Upper lobe of left lung (tissue), 6 donors: ENCODE measurements around the gene TBL1XR1. TPM values are rescaled to one million over a fixed set of nuclear protein-coding genes. Genes with fewer than 3 reads are reported as not detected.
"Not testable (repeated sequence)": the region's sequence is repeated elsewhere in the genome, so short reads cannot be mapped to it uniquely, and the experiment has no call there.

ENCODE experiments used
- ATAC-seq, 2 donors: fragments of 200-7000 bp; cut with Tn5 transposase; one replicate each; pipeline ENCODE4 v1.9.1; 2022; ENCODE audit warnings: mild to moderate bottlenecking in 2 of 2, moderate library complexity in 2 of 2; ENCODE audit not compliant: low FRiP score in 2 of 2
- DNase-seq, 2 donors: peaks; one replicate each; pipeline ENCODE4 v3.0.0-alpha.2; 2019 to 2020
- H3K27ac ChIP-seq, 4 donors: fragments of 200-600 bp; sonication (generic); one replicate each; pipeline ENCODE4 v1.5.1; 2016 to 2019
- H3K27me3 ChIP-seq, 4 donors: fragments of 200-600 bp; sonication (generic); one replicate each; pipeline ENCODE4 v1.5.1; 2017 to 2019
- H3K36me3 ChIP-seq, 4 donors: fragments of 200-600 bp; sonication (generic); one replicate each; pipeline ENCODE4 v1.5.1; 2016 to 2019
- H3K4me1 ChIP-seq, 4 donors: fragments of 200-600 bp; sonication (generic); one replicate each; pipeline ENCODE4 v1.5.1; 2018 to 2019
- H3K4me3 ChIP-seq, 4 donors: fragments of 200-600 bp; sonication (generic); one replicate each; pipeline ENCODE4 v1.5.1; 2017 to 2019; ENCODE audit warnings: mild to moderate bottlenecking in 2 of 4, moderate library complexity in 1 of 4
- H3K9me3 ChIP-seq, 4 donors: fragments of 200-600 bp; sonication (generic); one replicate each; pipeline ENCODE4 v1.5.1; 2018 to 2019
- EP300 ChIP-seq, 4 donors: sonication (generic); formaldehyde crosslinking; IDR thresholded peaks; one replicate each; pipeline ENCODE4 v1.5.1; 2017; ENCODE audit warnings: antibody characterized with exemption in 4 of 4, control low read depth in 2 of 4
- POLR2A ChIP-seq, 4 donors: fragments of 450-650 bp; IDR thresholded peaks; one replicate each; pipeline ENCODE4 v1.5.1; 2016 to 2017; ENCODE audit warnings: antibody characterized with exemption in 4 of 4, mild to moderate bottlenecking in 2 of 4
- POLR2AphosphoS5 ChIP-seq, 2 donors: sonication (generic); formaldehyde crosslinking; IDR thresholded peaks; one replicate each; pipeline ENCODE4 v1.5.1; 2017; ENCODE audit warnings: antibody characterized with exemption in 2 of 2
- WGBS, 2 donors: methylation state at CpG; one replicate each; pipeline ENCODE4 v1.1.5; 2017 to 2018; 5-methylcytosine and 5-hydroxymethylcytosine counted together
- total RNA-seq, 6 donors: library from RNA; depleted of rRNA in 4 of 6; stranded (reverse); fragments of >200 nt in 4 of 6; gene quantifications; one replicate each; pipeline versions ENCODE4 v1.1.0 to v1.2.1, GENCODE V29; 2016 to 2021
- TF ChIP-seq, protein P1 (sequence below), 6 experiments: fragments of 450-650 bp in 4 of 6; fragments of 200-600 bp in 2 of 6; sonication (generic) in 2 of 6; IDR thresholded peaks; one replicate each; pipeline ENCODE4 v1.5.1; 2016 to 2019; ENCODE audit warnings: antibody characterized with exemption in 6 of 6
- donor health status: DM: no; HTN: no; CAD: no; lungs with moderate emphysema.
- donor health status: DM: no; HTN: yes; CAD: no; lungs with severe emphysema.

Gene TBL1XR1
- total RNA-seq, 6 donors from 2014 or later: 46.1 to 156 (median 86.6) TPM

GRCh38 chr3:177013681-177014280 lies 183.5 kb downstream of the TBL1XR1 start:
- H3K27me3 ChIP-seq: no peaks in the 10 kb centered on the region
- no peaks in the 10 kb centered on the region for H3K9me3 ChIP-seq
- H3K27ac ChIP-seq: no peak overlapping the region
- H3K4me3 ChIP-seq: no peak overlapping the region
- peaks cover 0 to 7% (median 0%) of the 10 kb centered on the region in 4 donors for H3K36me3 ChIP-seq
- TF ChIP-seq, protein P1, sequence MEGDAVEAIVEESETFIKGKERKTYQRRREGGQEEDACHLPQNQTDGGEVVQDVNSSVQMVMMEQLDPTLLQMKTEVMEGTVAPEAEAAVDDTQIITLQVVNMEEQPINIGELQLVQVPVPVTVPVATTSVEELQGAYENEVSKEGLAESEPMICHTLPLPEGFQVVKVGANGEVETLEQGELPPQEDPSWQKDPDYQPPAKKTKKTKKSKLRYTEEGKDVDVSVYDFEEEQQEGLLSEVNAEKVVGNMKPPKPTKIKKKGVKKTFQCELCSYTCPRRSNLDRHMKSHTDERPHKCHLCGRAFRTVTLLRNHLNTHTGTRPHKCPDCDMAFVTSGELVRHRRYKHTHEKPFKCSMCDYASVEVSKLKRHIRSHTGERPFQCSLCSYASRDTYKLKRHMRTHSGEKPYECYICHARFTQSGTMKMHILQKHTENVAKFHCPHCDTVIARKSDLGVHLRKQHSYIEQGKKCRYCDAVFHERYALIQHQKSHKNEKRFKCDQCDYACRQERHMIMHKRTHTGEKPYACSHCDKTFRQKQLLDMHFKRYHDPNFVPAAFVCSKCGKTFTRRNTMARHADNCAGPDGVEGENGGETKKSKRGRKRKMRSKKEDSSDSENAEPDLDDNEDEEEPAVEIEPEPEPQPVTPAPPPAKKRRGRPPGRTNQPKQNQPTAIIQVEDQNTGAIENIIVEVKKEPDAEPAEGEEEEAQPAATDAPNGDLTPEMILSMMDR (IDR thresholded peaks at IDR 0.05): no peak
- TF ChIP-seq POLR2A (IDR thresholded peaks at IDR 0.05): no peak
- no peak for TF ChIP-seq POLR2AphosphoS5 (IDR thresholded peaks at IDR 0.05)
- no peak for TF ChIP-seq EP300 (IDR thresholded peaks at IDR 0.05)
- ATAC-seq: no peak
- DNase-seq: no peak
- WGBS, 2 donors: 80 to 87% methylated on average over 8 of the region's 8 CpGs
- H3K4me1 ChIP-seq: no peaks in the 10 kb centered on the region

GRCh38 chr3:177005718-177006405 lies 191.4 kb downstream of the TBL1XR1 start:
- DNase-seq (no peak), ATAC-seq (no peak)
- Histone ChIP-seq H3K4me3 (no peak overlapping the region), H3K9me3 (peaks cover 4 to 14% (median 11%) of the 10 kb centered on the region in 4 donors), H3K27me3 (no peaks in the 10 kb centered on the region), H3K27ac (no peak overlapping the region), H3K4me1 (no peaks in the 10 kb centered on the region), H3K36me3 (no peaks in the 10 kb centered on the region)
- TF ChIP-seq, protein P1 (IDR thresholded peaks at IDR 0.05): no peak
- TF ChIP-seq POLR2A (IDR thresholded peaks at IDR 0.05) (no peak), EP300 (IDR thresholded peaks at IDR 0.05) (no peak), POLR2AphosphoS5 (IDR thresholded peaks at IDR 0.05) (no peak)

DNA sequence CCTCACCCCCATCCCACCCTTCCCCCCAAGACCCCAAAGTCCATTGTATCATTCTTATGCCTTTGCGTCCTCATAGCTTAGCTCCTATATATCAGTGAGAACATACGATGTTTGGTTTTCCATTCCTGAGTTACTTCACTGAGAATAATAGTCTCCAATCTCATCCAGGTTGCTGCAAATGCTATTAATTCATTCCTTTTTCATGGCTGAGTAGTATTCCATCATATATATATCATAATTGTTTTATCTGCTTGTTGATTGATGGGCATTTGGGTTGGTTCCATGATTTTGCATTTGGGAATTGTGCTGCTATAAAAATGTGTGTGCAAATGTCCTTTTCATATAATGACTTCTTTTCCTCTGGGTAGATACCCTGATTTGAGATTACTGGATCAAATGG lies 197.1 kb downstream of the TBL1XR1 start:
- not testable (repeated sequence) for H3K9me3 ChIP-seq, DNase-seq, H3K27me3 ChIP-seq, H3K36me3 ChIP-seq, H3K27ac ChIP-seq, H3K4me3 ChIP-seq, H3K4me1 ChIP-seq, ATAC-seq
- WGBS, 2 donors: 67 to 97% methylated on average over 2 of the region's 2 CpGs

GRCh38 chr3:176995946-176996345 lies 201.3 kb downstream of the TBL1XR1 start:
- Histone ChIP-seq H3K4me1 (no peaks in the 10 kb centered on the region), H3K36me3 (no peaks in the 10 kb centered on the region), H3K4me3 (no peak overlapping the region), H3K27ac (no peak overlapping the region), H3K9me3 (no peaks in the 10 kb centered on the region), H3K27me3 (no peaks in the 10 kb centered on the region)
- no peak for ATAC-seq
- no peak for DNase-seq
- 79 to 84% methylated on average over 2 of the region's 2 CpGs for WGBS, 2 donors
- TF ChIP-seq, protein P1 (IDR thresholded peaks at IDR 0.05): no peak
- TF ChIP-seq POLR2A (IDR thresholded peaks at IDR 0.05) (no peak), POLR2AphosphoS5 (IDR thresholded peaks at IDR 0.05) (no peak), EP300 (IDR thresholded peaks at IDR 0.05) (no peak)

DNA sequence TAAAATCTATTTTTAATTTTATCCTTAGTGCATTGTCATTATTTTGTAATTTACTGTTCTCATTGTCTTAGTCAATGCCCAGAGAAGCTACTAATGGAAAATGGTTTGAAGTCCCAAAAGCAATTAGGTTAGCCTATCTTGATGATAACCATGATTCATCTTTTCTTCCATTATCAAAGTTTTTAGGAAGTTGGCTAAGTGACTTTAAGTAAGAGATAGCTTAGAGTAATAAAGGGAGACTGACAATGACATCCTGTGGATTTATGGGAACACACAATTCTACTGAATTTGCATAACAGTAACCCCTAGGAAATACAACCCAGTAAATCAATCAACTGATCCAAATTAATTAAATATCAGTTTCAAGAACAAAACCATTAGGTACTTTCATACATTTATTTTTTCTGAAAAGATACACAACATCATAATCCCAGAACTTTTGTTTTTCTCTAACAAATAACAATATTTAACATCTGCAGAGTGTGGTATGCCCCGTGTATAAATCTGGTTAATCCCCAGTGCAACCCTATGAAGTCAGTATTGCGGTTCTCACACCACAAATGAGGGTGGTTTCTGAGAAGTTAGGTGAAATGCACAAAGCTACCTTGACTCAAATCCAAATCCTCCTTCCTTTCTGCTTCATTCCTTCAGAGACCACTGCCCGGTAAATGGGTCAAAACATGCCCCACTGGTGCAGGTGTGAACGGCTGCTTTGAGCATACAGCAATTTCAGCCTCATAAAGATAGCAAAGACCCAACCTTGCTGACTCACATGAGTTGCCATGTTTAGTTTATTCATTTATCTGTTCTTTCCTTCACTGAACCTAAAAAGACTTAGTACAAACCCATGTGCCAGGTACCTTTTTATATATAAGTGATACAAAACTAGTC lies 202.1 kb downstream of the TBL1XR1 start:
- Histone ChIP-seq H3K9me3 (no peaks in the 10 kb centered on the region), H3K36me3 (no peaks in the 10 kb centered on the region), H3K27me3 (no peaks in the 10 kb centered on the region), H3K27ac (no peak overlapping the region), H3K4me1 (no peaks in the 10 kb centered on the region), H3K4me3 (no peak overlapping the region)
- 86 to 87% methylated on average over 4 of the region's 4 CpGs for WGBS, 2 donors
- no peak for TF ChIP-seq POLR2AphosphoS5 (IDR thresholded peaks at IDR 0.05)
- TF ChIP-seq, protein P1 (IDR thresholded peaks at IDR 0.05): no peak
- TF ChIP-seq POLR2A (IDR thresholded peaks at IDR 0.05): no peak
- TF ChIP-seq EP300 (IDR thresholded peaks at IDR 0.05): no peak
- no peak for ATAC-seq
- DNase-seq: no peak
